HFF-Myc (cell line): ENCODE results near the gene ATP10A.

Experiments
- DNase-seq: peaks from one replicate; pipeline ENCODE4 v3.0.0-alpha.2; 2011; ENCODE audit warnings: low read depth; ENCODE audit errors: extremely low read depth
- H3K4me3 ChIP-seq: replicated peaks from 2 replicates; pipeline ENCODE4 v1.5.1; 2011; ENCODE audit warnings: low read depth, mild to moderate bottlenecking, control low read depth, low read length
- CTCF ChIP-seq: IDR thresholded peaks from 2 replicates; pipeline ENCODE4 v1.5.1; 2012; ENCODE audit warnings: mild to moderate bottlenecking, low read depth, low read length, control low read depth; ENCODE audit errors: missing control alignments

The ATP10A gene

GRCh38 chr15:25695875-25696760, 167.0 kb downstream of the ATP10A start:
- no peak for TF ChIP-seq CTCF
- no peak overlapping the region for H3K4me3 ChIP-seq
- DNase-seq = no peak

- no peak for TF ChIP-seq CTCF
- H3K4me3 ChIP-seq = no peak overlapping the region
- DNase-seq = no peak
Measured at GRCh38 chr15:25694823-25695312, 168.3 kb downstream of the ATP10A start.

GRCh38 chr15:25694239-25694584, 168.9 kb downstream of the ATP10A start:
- TF ChIP-seq CTCF = no peak
- no peak overlapping the region for H3K4me3 ChIP-seq
- DNase-seq = no peak

GRCh38 chr15:25693321-25694238, 169.5 kb downstream of the ATP10A start:
- no peak overlapping the region for H3K4me3 ChIP-seq
- DNase-seq = no peak
- TF ChIP-seq CTCF = peak; percentile 74

- no peak for DNase-seq
- TF ChIP-seq CTCF = peak; percentile 32
- no peak overlapping the region for H3K4me3 ChIP-seq
Measured at GRCh38 chr15:25691544-25692430, 171.3 kb downstream of the ATP10A start.
